Measurements from ENCODE around the gene PLCB1.

The PLCB1 gene

GRCh38 chr20:8489094-8489883 lies 357.2 kb downstream of the PLCB1 start:
- DNase-seq (ENCODE audit: low read depth in 2 of 2): peak in 1 of 2 donors; percentile 68
- H3K4me3 ChIP-seq (replicated peaks in 1 of 2; ENCODE audit: low read depth in 2 of 2, low read length in 2 of 2): no peak overlapping the region
- TF ChIP-seq CTCF (IDR thresholded peaks at IDR 0.05; ENCODE audit: low read depth, low read length): no peak

- TF ChIP-seq CTCF (IDR thresholded peaks at IDR 0.05; ENCODE audit: low read depth, low read length): no peak
- no peak overlapping the region for H3K4me3 ChIP-seq (replicated peaks in 1 of 2; ENCODE audit: low read depth in 2 of 2, low read length in 2 of 2)
- peak in 1 of 2 donors; percentile 11 for DNase-seq (ENCODE audit: low read depth in 2 of 2)
Measured at GRCh38 chr20:8490076-8490830, 358.2 kb downstream of the PLCB1 start.

GRCh38 chr20:8492173-8492572 lies 360.1 kb downstream of the PLCB1 start:
- DNase-seq (ENCODE audit: low read depth in 2 of 2): peak in 1 of 2 donors; percentile 1
- TF ChIP-seq CTCF (IDR thresholded peaks at IDR 0.05; ENCODE audit: low read depth, low read length): no peak
- H3K4me3 ChIP-seq (replicated peaks in 1 of 2; ENCODE audit: low read depth in 2 of 2, low read length in 2 of 2): no peak overlapping the region

GRCh38 chr20:8498571-8498970 lies 366.5 kb downstream of the PLCB1 start:
- DNase-seq (ENCODE audit: low read depth in 2 of 2): no peak
- TF ChIP-seq CTCF (IDR thresholded peaks at IDR 0.05; ENCODE audit: low read depth, low read length): no peak
- no peak overlapping the region for H3K4me3 ChIP-seq (replicated peaks in 1 of 2; ENCODE audit: low read depth in 2 of 2, low read length in 2 of 2)

- no peak overlapping the region for H3K4me3 ChIP-seq (replicated peaks in 1 of 2; ENCODE audit: low read depth in 2 of 2, low read length in 2 of 2)
- no peak for TF ChIP-seq CTCF (IDR thresholded peaks at IDR 0.05; ENCODE audit: low read depth, low read length)
- DNase-seq (ENCODE audit: low read depth in 2 of 2): no peak
Measured at GRCh38 chr20:8504030-8504429, 372.0 kb downstream of the PLCB1 start.

GRCh38 chr20:8505476-8506200 lies 373.6 kb downstream of the PLCB1 start:
- DNase-seq (ENCODE audit: low read depth in 2 of 2): no peak
- H3K4me3 ChIP-seq (replicated peaks in 1 of 2; ENCODE audit: low read depth in 2 of 2, low read length in 2 of 2): no peak overlapping the region
- no peak for TF ChIP-seq CTCF (IDR thresholded peaks at IDR 0.05; ENCODE audit: low read depth, low read length)
